C4-2B (cell line): ENCODE results near the gene SPIRE2.
A peak's percentile ranks its signal among the peaks of the same experiment; 100 is the strongest.
"Not testable (repeated sequence)": the region's sequence is repeated elsewhere in the genome, so short reads cannot be mapped to it uniquely, and the experiment has no call there.

Source experiments
- H3K27ac ChIP-seq: fragments of 450-650 bp; 2 replicates; pipeline ENCODE4 v1.5.1; 2017
- CTCF ChIP-seq: fragments of 450-650 bp; conservative IDR thresholded peaks from 2 replicates; pipeline ENCODE4 v1.5.1; 2017; ENCODE audit warnings: mild to moderate bottlenecking
- ZFX ChIP-seq: fragments of 450-650 bp; IDR thresholded peaks from 2 replicates; pipeline ENCODE4 v1.6.1; 2017

Gene SPIRE2

GRCh38 chr16:89870440-89870839, 42.2 kb downstream of the SPIRE2 start:
- TF ChIP-seq CTCF (no peak), ZFX (no peak)
- no peak overlapping the region for H3K27ac ChIP-seq

GRCh38 chr16:89871895-89872294, 43.6 kb downstream of the SPIRE2 start:
- TF ChIP-seq CTCF (no peak), ZFX (no peak)
- peak overlapping the region; percentile 96; the same call in 1 of the 2 replicates for H3K27ac ChIP-seq

- TF ChIP-seq ZFX (peak; percentile 95; the same call in 1 of the 2 replicates), CTCF (no peak)
- peak within 1 kb of the TSS; percentile 96 for H3K27ac ChIP-seq
These were observed 45.1 kb downstream of the SPIRE2 start, which contains the start of gene TCF25 for GRCh38 chr16:89873109-89873971. TSS of gene TCF25 (plus strand) at chr16:89873592. CDS start at chr16:89873668, 76 bp downstream.

- H3K27ac ChIP-seq: peak overlapping the region; percentile 96
- no peak for TF ChIP-seq ZFX
- TF ChIP-seq CTCF: no peak
These were observed 45.9 kb downstream of the SPIRE2 start for GRCh38 chr16:89873972-89874689.

- H3K27ac ChIP-seq: not testable (repeated sequence)
These were observed 50.8 kb downstream of the SPIRE2 start for GRCh38 chr16:89879123-89879522.

- H3K27ac ChIP-seq: no peak overlapping the region
- TF ChIP-seq ZFX: no peak
- no peak for TF ChIP-seq CTCF
These were observed 52.4 kb downstream of the SPIRE2 start for GRCh38 chr16:89880477-89881367.

- H3K27ac ChIP-seq: no peak overlapping the region
- TF ChIP-seq CTCF: no peak
- no peak for TF ChIP-seq ZFX
These were observed 53.1 kb downstream of the SPIRE2 start for GRCh38 chr16:89881368-89881730.
